Fibroblast of lung (primary cell): ENCODE measurements around the gene SMARCE1. TPM values are rescaled to one million over a fixed set of nuclear protein-coding genes. Genes with fewer than 3 reads are reported as not detected.

Experiments used
- DNase-seq, 2 donors: peaks; one replicate each; pipeline versions ENCODE4 v3.0.0 to v3.0.0-alpha.2; 2010; ENCODE audit warnings: low read depth in 2 of 2
- H2AFZ ChIP-seq: 2 replicates; pipeline ENCODE4 v1.5.1; 2012; ENCODE audit warnings: low read length, control low read depth, inconsistent platforms
- H3K27ac ChIP-seq: 2 replicates; pipeline ENCODE4 v1.5.1; 2011; ENCODE audit warnings: low read length, control low read depth; ENCODE audit not compliant: insufficient read depth
- H3K27me3 ChIP-seq: 2 replicates; pipeline ENCODE4 v1.5.1; 2011; ENCODE audit warnings: mild to moderate bottlenecking, low read length; ENCODE audit not compliant: control insufficient read depth, insufficient read depth
- H3K36me3 ChIP-seq: 2 replicates; pipeline ENCODE4 v1.5.1; 2011; ENCODE audit warnings: low read length; ENCODE audit not compliant: control insufficient read depth, insufficient read depth
- H3K4me1 ChIP-seq: 2 replicates; pipeline ENCODE4 v1.5.1; 2011; ENCODE audit warnings: low read length; ENCODE audit not compliant: control insufficient read depth, insufficient read depth; ENCODE audit errors: extremely low read depth
- H3K4me2 ChIP-seq: 2 replicates; pipeline ENCODE4 v1.5.1; 2011; ENCODE audit warnings: low read length, control low read depth; ENCODE audit not compliant: insufficient read depth; ENCODE audit errors: extremely low read depth
- H3K4me3 ChIP-seq, 4 experiments: fragments of 200-600 bp in 1 of 4; sonication (generic) in 1 of 4; replicated peaks in 1 of 4; 2 replicates each; pipeline ENCODE4 v1.5.1; 2011 to 2016; ENCODE audit warnings: low read length in 4 of 4, low read depth in 3 of 4, mild to moderate bottlenecking in 3 of 4, control low read depth in 2 of 4, inconsistent platforms in 1 of 4, mixed read lengths in 1 of 4; ENCODE audit not compliant: insufficient read depth in 1 of 4; ENCODE audit errors: control extremely low read depth in 1 of 4
- H3K79me2 ChIP-seq: 2 replicates; pipeline ENCODE4 v1.5.1; 2012; ENCODE audit warnings: mild to moderate bottlenecking, low read length, inconsistent platforms; ENCODE audit not compliant: control insufficient read depth, insufficient read depth
- H3K9ac ChIP-seq: 2 replicates; pipeline ENCODE4 v1.5.1; 2011; ENCODE audit warnings: mild to moderate bottlenecking, low read length, control low read depth; ENCODE audit not compliant: insufficient read depth
- H3K9me3 ChIP-seq: 2 replicates; pipeline ENCODE4 v1.5.1; 2012; ENCODE audit warnings: low read depth, low read length; ENCODE audit not compliant: control insufficient read depth, insufficient read depth
- H4K20me1 ChIP-seq: 2 replicates; pipeline ENCODE4 v1.5.1; 2011; ENCODE audit warnings: low read length; ENCODE audit not compliant: control insufficient read depth, insufficient read depth; ENCODE audit errors: extremely low read depth
- CTCF ChIP-seq, 2 donors: IDR thresholded peaks in 1 of 2; conservative IDR thresholded peaks in 1 of 2; 1 replicate in 1 of 2; 2 replicates in 1 of 2; pipeline ENCODE4 v1.5.1; 2011 to 2012; ENCODE audit warnings: low read length in 2 of 2, control low read depth in 1 of 2, inconsistent platforms in 1 of 2, low read depth in 1 of 2, mild to moderate bottlenecking in 1 of 2
- EZH2 ChIP-seq: IDR thresholded peaks from 2 replicates; pipeline ENCODE4 v1.5.1; 2012; ENCODE audit warnings: low read length, control low read depth, mild to moderate bottlenecking; ENCODE audit errors: missing control alignments
- polyA plus RNA-seq, 2 donors: library from polyadenylated mRNA; depleted of rRNA in 1 of 2; stranded (reverse) in 1 of 2; unstranded in 1 of 2; fragments of >200 nt; gene quantifications; 2 replicates each; pipeline ENCODE4 v1.2.1, GENCODE V29; 2011 to 2012; ENCODE audit warnings: missing spikeins in 1 of 2
- total RNA-seq: library from RNA; depleted of rRNA; stranded (reverse); fragments of >200 nt; gene quantifications from 2 replicates; pipeline ENCODE4 v1.2.1, GENCODE V29; 2014

The SMARCE1 gene
- total and polyA plus RNA-seq, 2 donors (not counting 1 experiment from before 2014, with no cell fraction given), result 75.6 to 93.8 TPM

- Histone ChIP-seq H3K4me3 (no peak overlapping the region), H3K27me3 (no peaks in the 10 kb centered on the region), H4K20me1 (no peaks in the 10 kb centered on the region), H3K9ac (no peak overlapping the region), H3K4me2 (no peak overlapping the region), H3K27ac (no peak overlapping the region), H3K36me3 (no peaks in the 10 kb centered on the region), H2AFZ (no peak overlapping the region), H3K9me3 (no peaks in the 10 kb centered on the region), H3K4me1 (no peaks in the 10 kb centered on the region), H3K79me2 (peaks cover 7% of the 10 kb centered on the region)
- TF ChIP-seq CTCF (conservative IDR thresholded peaks at IDR 0.05 in 1 of 2, IDR thresholded peaks at IDR 0.05 in 1 of 2; ENCODE audit: low read depth in 1 of 2, low read length in 2 of 2) (no peak), EZH2 (no peak)
- no peak for DNase-seq
These were observed 4.3 kb upstream of the SMARCE1 start for GRCh38 chr17:40651939-40652338.

GRCh38 chr17:40648384-40648968 is 858 bp upstream of the SMARCE1 start:
- Histone ChIP-seq H3K9me3 (no peaks in the 10 kb centered on the region), H3K9ac (peak overlapping the region; percentile 99), H3K36me3 (peaks cover 3% of the 10 kb centered on the region), H2AFZ (peak overlapping the region; percentile 84), H3K4me3 (peak overlapping the region; percentile 81 to 95 (median 94)), H4K20me1 (no peaks in the 10 kb centered on the region), H3K4me1 (no peaks in the 10 kb centered on the region), H3K27ac (peak overlapping the region; percentile 96), H3K27me3 (no peaks in the 10 kb centered on the region), H3K79me2 (peaks cover 32% of the 10 kb centered on the region), H3K4me2 (peak overlapping the region; percentile 54)
- peak; percentile 24 to 40 for DNase-seq
- TF ChIP-seq EZH2, result no peak
- no peak for TF ChIP-seq CTCF (conservative IDR thresholded peaks at IDR 0.05 in 1 of 2, IDR thresholded peaks at IDR 0.05 in 1 of 2; ENCODE audit: low read depth in 1 of 2, low read length in 2 of 2)

- peak overlapping the region; percentile 81 to 95 (median 94) for H3K4me3 ChIP-seq
- peak overlapping the region; percentile 96 for H3K27ac ChIP-seq
- peak overlapping the region; percentile 84 for H2AFZ ChIP-seq
- peaks cover 4% of the 10 kb centered on the region for H3K36me3 ChIP-seq
- peaks cover 33% of the 10 kb centered on the region for H3K79me2 ChIP-seq
- H4K20me1 ChIP-seq, result no peaks in the 10 kb centered on the region
- H3K4me2 ChIP-seq, result peak overlapping the region; percentile 54
- no peaks in the 10 kb centered on the region for H3K4me1 ChIP-seq
- TF ChIP-seq CTCF (conservative IDR thresholded peaks at IDR 0.05 in 1 of 2, IDR thresholded peaks at IDR 0.05 in 1 of 2; ENCODE audit: low read depth in 1 of 2, low read length in 2 of 2), result no peak
- TF ChIP-seq EZH2, result no peak
- peak in 1 of 2 donors; percentile 69 for DNase-seq
- H3K27me3 ChIP-seq, result no peaks in the 10 kb centered on the region
- H3K9ac ChIP-seq, result peak overlapping the region; percentile 99
- no peaks in the 10 kb centered on the region for H3K9me3 ChIP-seq
These were observed 611 bp downstream of the SMARCE1 start for GRCh38 chr17:40646791-40647623.
